ENCODE results near the gene NAA50.

DNA sequence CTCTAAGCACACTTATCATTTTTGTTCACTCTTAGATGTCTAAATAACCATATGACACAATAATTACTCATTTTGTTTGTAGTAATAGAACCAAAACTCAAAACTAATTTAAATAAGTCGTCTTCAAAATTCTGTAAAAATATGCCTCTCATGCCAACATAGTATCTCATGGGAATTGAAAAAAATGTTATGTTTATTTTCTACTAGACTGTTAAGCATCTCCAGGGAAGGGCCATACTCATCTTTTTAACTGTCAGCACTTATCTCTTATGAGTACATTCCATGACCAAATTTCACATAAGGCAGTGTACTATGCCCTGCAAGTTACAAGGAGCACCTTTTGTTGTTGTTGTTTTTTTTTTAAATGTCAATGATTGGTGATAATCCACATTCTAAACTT, 31.3 kb downstream of the NAA50 start:
- TF ChIP-seq, protein P1, sequence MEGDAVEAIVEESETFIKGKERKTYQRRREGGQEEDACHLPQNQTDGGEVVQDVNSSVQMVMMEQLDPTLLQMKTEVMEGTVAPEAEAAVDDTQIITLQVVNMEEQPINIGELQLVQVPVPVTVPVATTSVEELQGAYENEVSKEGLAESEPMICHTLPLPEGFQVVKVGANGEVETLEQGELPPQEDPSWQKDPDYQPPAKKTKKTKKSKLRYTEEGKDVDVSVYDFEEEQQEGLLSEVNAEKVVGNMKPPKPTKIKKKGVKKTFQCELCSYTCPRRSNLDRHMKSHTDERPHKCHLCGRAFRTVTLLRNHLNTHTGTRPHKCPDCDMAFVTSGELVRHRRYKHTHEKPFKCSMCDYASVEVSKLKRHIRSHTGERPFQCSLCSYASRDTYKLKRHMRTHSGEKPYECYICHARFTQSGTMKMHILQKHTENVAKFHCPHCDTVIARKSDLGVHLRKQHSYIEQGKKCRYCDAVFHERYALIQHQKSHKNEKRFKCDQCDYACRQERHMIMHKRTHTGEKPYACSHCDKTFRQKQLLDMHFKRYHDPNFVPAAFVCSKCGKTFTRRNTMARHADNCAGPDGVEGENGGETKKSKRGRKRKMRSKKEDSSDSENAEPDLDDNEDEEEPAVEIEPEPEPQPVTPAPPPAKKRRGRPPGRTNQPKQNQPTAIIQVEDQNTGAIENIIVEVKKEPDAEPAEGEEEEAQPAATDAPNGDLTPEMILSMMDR (IDR thresholded peaks at IDR 0.05) = no peak
- TF ChIP-seq EZH2 (IDR thresholded peaks at IDR 0.05; ENCODE audit: borderline replicate concordance, insufficient read depth, low read depth, low read length, poor library complexity, severe bottlenecking) = no peak
